ENCODE measurements around the gene AIF1. TPM values are rescaled to one million over a fixed set of nuclear protein-coding genes. Genes with fewer than 3 reads are reported as not detected.

AIF1 gene
- total RNA-seq, 1 donor from 2014 or later, result 15.2 TPM

GRCh38 chr6:31621320-31621939, 6.4 kb downstream of the AIF1 start:
- Histone ChIP-seq H3K27ac (replicated peaks) (peak overlapping the region; percentile 96), H3K9me3 (replicated peaks) (no peaks in the 10 kb centered on the region), H3K27me3 (ENCODE audit: low read depth) (no peaks in the 10 kb centered on the region), H3K4me3 (peak overlapping the region; percentile 89), H3K36me3 (peaks cover 37% of the 10 kb centered on the region), H3K4me1 (peaks cover 31% of the 10 kb centered on the region)
- DNase-seq, result no peak
- intact Hi-C loops (cut with micrococcal nuclease), result no loop called here
- no peak for TF ChIP-seq CTCF (IDR thresholded peaks at IDR 0.05; ENCODE audit: borderline replicate concordance)

GRCh38 chr6:31621991-31622390, 7.0 kb downstream of the AIF1 start:
- peaks cover 42% of the 10 kb centered on the region for H3K36me3 ChIP-seq
- no peaks in the 10 kb centered on the region for H3K9me3 ChIP-seq (replicated peaks)
- no peak for DNase-seq
- no peaks in the 10 kb centered on the region for H3K27me3 ChIP-seq (ENCODE audit: low read depth)
- H3K4me3 ChIP-seq, result peak overlapping the region; percentile 89
- intact Hi-C loops (cut with micrococcal nuclease), result no loop called here
- peak overlapping the region; percentile 96 for H3K27ac ChIP-seq (replicated peaks)
- no peak for TF ChIP-seq CTCF (IDR thresholded peaks at IDR 0.05; ENCODE audit: borderline replicate concordance)
- H3K4me1 ChIP-seq, result peaks cover 31% of the 10 kb centered on the region

- Histone ChIP-seq H3K9me3 (replicated peaks) (no peaks in the 10 kb centered on the region), H3K4me3 (peak overlapping the region; percentile 89), H3K27me3 (ENCODE audit: low read depth) (no peaks in the 10 kb centered on the region), H3K36me3 (peaks cover 49% of the 10 kb centered on the region), H3K4me1 (peaks cover 31% of the 10 kb centered on the region), H3K27ac (replicated peaks) (no peak overlapping the region)
- intact Hi-C loops (cut with micrococcal nuclease), result no loop called here
- TF ChIP-seq CTCF (IDR thresholded peaks at IDR 0.05; ENCODE audit: borderline replicate concordance), result no peak
- DNase-seq, result no peak
Observed at GRCh38 chr6:31622684-31623091, 7.7 kb downstream of the AIF1 start.

GRCh38 chr6:31624070-31624469, 9.0 kb downstream of the AIF1 start:
- intact Hi-C loops (cut with micrococcal nuclease), result no loop called here
- Histone ChIP-seq H3K27me3 (ENCODE audit: low read depth) (no peaks in the 10 kb centered on the region), H3K4me1 (peaks cover 31% of the 10 kb centered on the region), H3K4me3 (no peak overlapping the region), H3K9me3 (replicated peaks) (no peaks in the 10 kb centered on the region), H3K27ac (replicated peaks) (no peak overlapping the region), H3K36me3 (peaks cover 63% of the 10 kb centered on the region)
- no peak for DNase-seq
- TF ChIP-seq CTCF (IDR thresholded peaks at IDR 0.05; ENCODE audit: borderline replicate concordance), result no peak

- H3K36me3 ChIP-seq, result peaks cover 92% of the 10 kb centered on the region
- intact Hi-C loops (cut with micrococcal nuclease), result no loop called here
- peaks cover 11% of the 10 kb centered on the region for H3K4me1 ChIP-seq
- no peak for TF ChIP-seq CTCF (IDR thresholded peaks at IDR 0.05; ENCODE audit: borderline replicate concordance)
- no peaks in the 10 kb centered on the region for H3K9me3 ChIP-seq (replicated peaks)
- no peak for DNase-seq
- H3K27me3 ChIP-seq (ENCODE audit: low read depth), result no peaks in the 10 kb centered on the region
- no peak overlapping the region for H3K27ac ChIP-seq (replicated peaks)
- no peak overlapping the region for H3K4me3 ChIP-seq
Observed at GRCh38 chr6:31626952-31627351, 11.9 kb downstream of the AIF1 start.

All from left ventricle myocardium inferior (tissue), 1 donor.